GM19468 (cell line): ENCODE results near the gene ROR2.

Source experiments
- ATAC-seq: cut with Tn5 transposase; IDR thresholded peaks from one replicate; pipeline ENCODE4 v1.9.1; 2021; ENCODE audit warnings: mild to moderate bottlenecking, moderate library complexity, moderate number of reproducible peaks; ENCODE audit not compliant: unreplicated experiment; ENCODE audit errors: extremely low read depth

The ROR2 gene

DNA sequence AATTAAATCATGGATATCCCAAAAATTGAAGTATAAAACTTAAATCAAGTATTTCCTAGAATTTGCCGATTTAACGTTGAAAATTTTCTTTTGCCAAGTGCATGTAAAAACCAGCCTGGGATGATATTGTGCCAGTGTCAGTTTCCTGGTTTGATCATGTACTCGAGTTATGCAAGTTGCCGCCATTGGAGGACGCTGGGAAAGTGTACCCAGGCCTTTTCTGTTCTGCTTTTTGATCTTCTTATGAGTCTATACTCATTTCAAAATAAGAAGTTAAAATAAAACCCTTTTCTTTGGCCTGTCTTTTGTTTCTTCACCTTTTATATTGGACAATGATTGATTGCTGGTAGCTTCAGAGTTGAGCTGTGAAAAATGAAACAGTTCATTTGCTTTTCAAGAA lies 433.3 kb downstream of the ROR2 start:
- no peak for ATAC-seq

DNA sequence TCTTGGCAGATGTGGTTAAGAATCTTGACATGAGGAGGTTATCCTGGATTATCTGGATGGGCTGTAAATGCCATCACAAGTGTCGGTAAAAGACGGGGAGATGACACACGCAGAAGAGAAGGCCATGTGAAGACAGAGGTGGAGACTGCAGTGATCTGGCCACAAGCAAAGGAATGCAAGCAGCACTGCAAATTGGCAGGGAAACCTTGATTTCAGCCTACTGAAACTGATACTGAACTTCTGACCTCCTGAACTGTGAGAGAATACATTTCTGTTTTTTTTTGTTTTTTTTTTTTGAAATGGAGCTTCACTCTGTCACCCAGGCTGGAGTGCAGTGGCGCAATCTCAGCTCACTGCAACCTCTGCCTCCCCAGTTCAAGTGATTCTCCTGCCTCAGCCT lies 433.9 kb downstream of the ROR2 start:
- ATAC-seq, result no peak

DNA sequence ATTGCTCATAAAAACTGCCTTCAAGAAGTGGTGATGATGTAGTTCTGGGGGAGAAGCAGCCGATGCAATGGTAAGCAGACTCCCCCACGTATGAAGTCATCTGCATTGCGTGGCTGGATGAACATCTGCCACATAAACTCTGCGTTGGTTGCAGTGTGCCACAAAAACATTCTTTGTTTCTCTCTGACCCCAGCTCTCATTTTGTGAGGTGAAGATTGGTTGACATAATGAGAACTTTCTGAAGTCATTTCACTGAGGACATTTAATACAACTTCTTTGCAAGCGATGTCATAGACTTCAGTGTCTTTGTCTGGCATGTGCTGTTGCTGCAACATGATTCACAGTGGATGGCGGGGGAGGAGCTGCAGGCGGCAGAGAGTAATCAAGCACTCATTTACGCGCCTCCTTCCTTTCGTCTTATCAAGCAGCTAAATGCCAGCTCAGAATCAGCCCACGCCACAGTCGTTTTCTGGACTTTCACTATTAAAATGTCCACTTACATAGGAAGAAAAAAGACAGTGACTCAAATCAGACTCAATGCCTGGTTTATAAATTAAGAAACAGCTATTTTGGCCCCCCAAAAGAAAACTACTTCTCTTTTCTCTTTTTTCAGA lies 434.8 kb downstream of the ROR2 start:
- no peak for ATAC-seq
